GM23338 (cell line): ENCODE measurements around the gene PTPRE. TPM values are rescaled to one million over a fixed set of nuclear protein-coding genes. Genes with fewer than 3 reads are reported as not detected.

Source experiments
- ATAC-seq: fragments of 200-7000 bp; cut with Tn5 transposase; 3 replicates; pipeline ENCODE4 v1.9.1; 2020
- DNase-seq: peaks from one replicate; pipeline ENCODE4 v3.0.0-alpha.2; 2015; ENCODE audit warnings: low spot score
- H2AFZ ChIP-seq: fragments of 200-600 bp; sonication (generic); 2 replicates; pipeline ENCODE4 v1.8.0; 2016; ENCODE audit warnings: antibody characterized with exemption, mild to moderate bottlenecking, moderate library complexity
- H3F3A ChIP-seq: fragments of 200-600 bp; sonication (generic); replicated peaks from 2 replicates; pipeline ENCODE4 v1.8.0; 2017; ENCODE audit warnings: antibody characterized with exemption, mixed run types, low read depth
- H3K27ac ChIP-seq: fragments of 200-600 bp; sonication (generic); 2 replicates; pipeline ENCODE4 v1.6.1; 2016; ENCODE audit warnings: low read depth
- H3K27me3 ChIP-seq: fragments of 200-600 bp; sonication (generic); 2 replicates; pipeline ENCODE4 v1.8.0; 2016; ENCODE audit warnings: mild to moderate bottlenecking, mixed run types, moderate library complexity; ENCODE audit not compliant: insufficient read depth
- H3K36me3 ChIP-seq: fragments of 200-600 bp; sonication (generic); 2 replicates; pipeline ENCODE4 v1.8.0; 2016; ENCODE audit warnings: mild to moderate bottlenecking; ENCODE audit not compliant: insufficient read depth
- H3K4me1 ChIP-seq: fragments of 200-600 bp; sonication (generic); 2 replicates; pipeline ENCODE4 v1.8.0; 2016; ENCODE audit warnings: mild to moderate bottlenecking, moderate library complexity; ENCODE audit not compliant: insufficient read depth
- H3K4me2 ChIP-seq: fragments of 200-600 bp; sonication (generic); 2 replicates; pipeline ENCODE4 v1.7.1; 2017; ENCODE audit warnings: mixed run types
- H3K4me3 ChIP-seq: fragments of 200-600 bp; sonication (generic); 2 replicates; pipeline ENCODE4 v1.6.1; 2016; ENCODE audit warnings: mixed run types
- H3K79me2 ChIP-seq: fragments of 200-600 bp; sonication (generic); replicated peaks from 2 replicates; pipeline ENCODE4 v1.8.0; 2017; ENCODE audit warnings: mild to moderate bottlenecking; ENCODE audit not compliant: insufficient read depth
- H3K9me2 ChIP-seq: fragments of 200-600 bp; sonication (generic); 2 replicates; pipeline ENCODE4 v1.8.0; 2017; ENCODE audit not compliant: insufficient read depth
- H4K20me1 ChIP-seq: fragments of 200-600 bp; sonication (generic); replicated peaks from 2 replicates; pipeline ENCODE4 v1.8.0; 2017; ENCODE audit warnings: mild to moderate bottlenecking; ENCODE audit not compliant: insufficient read depth
- H3K27ac Mint-ChIP-seq: 2 replicates; pipeline ENCODE4 v1.8.0; 2020; ENCODE audit warnings: inconsistent platforms, mild to moderate bottlenecking, moderate library complexity, mixed read lengths
- H3K27me3 Mint-ChIP-seq: 3 replicates; pipeline ENCODE4 v1.8.0; 2022; ENCODE audit warnings: low read depth, mild to moderate bottlenecking, moderate library complexity, mixed read lengths, inconsistent platforms; ENCODE audit not compliant: insufficient read depth, poor library complexity
- H3K36me3 Mint-ChIP-seq: 3 replicates; pipeline ENCODE4 v1.8.0; 2021; ENCODE audit warnings: low read depth, mild to moderate bottlenecking, inconsistent platforms, moderate library complexity, mixed read lengths
- H3K4me1 Mint-ChIP-seq: 3 replicates; pipeline ENCODE4 v1.8.0; 2020; ENCODE audit warnings: mild to moderate bottlenecking, inconsistent platforms, mixed read lengths
- H3K4me3 Mint-ChIP-seq: 3 replicates; pipeline ENCODE4 v1.8.0; 2021; ENCODE audit warnings: moderate library complexity, mild to moderate bottlenecking, inconsistent platforms, mixed read lengths
- H3K9me3 Mint-ChIP-seq: 3 replicates; pipeline ENCODE4 v1.8.0; 2020; ENCODE audit warnings: moderate library complexity, mild to moderate bottlenecking, inconsistent platforms, mixed read lengths
- CTCF ChIP-seq, 2 experiments: fragments of 200-600 bp in 1 of 2; sonication (generic) in 1 of 2; conservative IDR thresholded peaks; 2 replicates each; pipeline versions ENCODE4 v1.5.1 to v1.6.1; 2016 to 2017; ENCODE audit warnings: antibody characterized with exemption in 2 of 2, low read depth in 2 of 2, mild to moderate bottlenecking in 2 of 2, moderate library complexity in 1 of 2
- ETS1 ChIP-seq: IDR thresholded peaks from 2 replicates; pipeline ENCODE4 v1.6.1; 2016; ENCODE audit warnings: antibody characterized with exemption
- EZH2 ChIP-seq: fragments of 200-600 bp; sonication (generic); IDR thresholded peaks from one replicate; pipeline ENCODE4 v1.8.0; 2017; ENCODE audit warnings: antibody characterized with exemption, mild to moderate bottlenecking, low read depth; ENCODE audit not compliant: unreplicated experiment
- EZH2phosphoT487 ChIP-seq: fragments of 200-600 bp; sonication (generic); IDR thresholded peaks from one replicate; pipeline ENCODE4 v1.8.1; 2018; ENCODE audit warnings: antibody characterized with exemption; ENCODE audit not compliant: unreplicated experiment
- STAT1 ChIP-seq: IDR thresholded peaks from one replicate; pipeline ENCODE4 v1.6.1; 2016; ENCODE audit warnings: antibody characterized with exemption; ENCODE audit not compliant: unreplicated experiment
- ZNF114 ChIP-seq: fragments of 250-450 bp; sonication (Bioruptor Pico); IDR thresholded peaks from 2 replicates; pipeline ENCODE4 v1.5.0; 2020; ENCODE audit warnings: mild to moderate bottlenecking, moderate library complexity
- ZNF462 ChIP-seq: fragments of 250-450 bp; sonication (Bioruptor Pico); IDR thresholded peaks from 2 replicates; pipeline ENCODE4 v1.5.0; 2020; ENCODE audit warnings: mild to moderate bottlenecking, moderate library complexity
- polyA plus RNA-seq: library from polyadenylated mRNA; unstranded; fragments of >200 nt; fragmentation: Nextera tagmentation; extraction: Ambion mirVana; gene quantifications from 2 replicates; pipeline ENCODE4 v1.2.1, GENCODE V29; 2016
- total RNA-seq: library from RNA; depleted of rRNA; stranded (reverse); fragments of >200 nt; shearing (Covaris generic); gene quantifications from 2 replicates; pipeline ENCODE4 v1.2.3, GENCODE V29; 2014

The PTPRE gene
- total and polyA plus RNA-seq, 2 experiments from 2014 or later: 0.34 to 0.42 TPM

- no peaks in the 10 kb centered on the region for H3K4me1 ChIP-seq
- H3K9me3 Mint-ChIP-seq: no peaks in the 10 kb centered on the region
- H3K4me3 ChIP-seq: no peak overlapping the region
- DNase-seq (no peak), ATAC-seq (no peak)
- no peaks in the 10 kb centered on the region for H3K9me2 ChIP-seq
- no peak overlapping the region for H3K4me3 Mint-ChIP-seq
- H3K36me3 ChIP-seq: no peaks in the 10 kb centered on the region
- no peaks in the 10 kb centered on the region for H3K79me2 ChIP-seq
- H3K27me3 ChIP-seq: no peaks in the 10 kb centered on the region
- H4K20me1 ChIP-seq: no peaks in the 10 kb centered on the region
- no peak overlapping the region for H3K27ac ChIP-seq
- H3K27ac Mint-ChIP-seq: peak overlapping the region; percentile 63; the same call in 1 of the 2 replicates
- peaks cover 7% of the 10 kb centered on the region; the same call in 2 of the 3 replicates for H3K4me1 Mint-ChIP-seq
- H3K4me2 ChIP-seq: no peak overlapping the region
- peaks cover 5% of the 10 kb centered on the region; the same call in 1 of the 3 replicates for H3K36me3 Mint-ChIP-seq
- no peaks in the 10 kb centered on the region for H3F3A ChIP-seq
- H3K27me3 Mint-ChIP-seq: peaks cover 10% of the 10 kb centered on the region
- TF ChIP-seq CTCF (conservative IDR thresholded peaks at IDR 0.05; ENCODE audit: low read depth in 2 of 2): no peak
- no peak for TF ChIP-seq ZNF114 (CRISPR knock-in tag)
- TF ChIP-seq ETS1: no peak
- no peak for TF ChIP-seq ZNF462
- TF ChIP-seq EZH2phosphoT487: no peak
- TF ChIP-seq EZH2: no peak
- TF ChIP-seq STAT1: no peak
- H2AFZ ChIP-seq: no peak overlapping the region
These were observed 164.0 kb downstream of the PTPRE start for GRCh38 chr10:128070721-128071416.
